IMR-90 (cell line): ENCODE results near the gene RNF144A. TPM values are rescaled to one million over a fixed set of nuclear protein-coding genes. Genes with fewer than 3 reads are reported as not detected.

Experiments used
- ATAC-seq: fragments of 200-7000 bp; cut with Tn5 transposase; 2 replicates; pipeline ENCODE4 v1.9.1; 2020; ENCODE audit warnings: low read depth, mild to moderate bottlenecking, moderate library complexity
- BruUV-seq: library from RNA; stranded (reverse); fragments of 400-500 nt; replicated peaks from 2 replicates; lab custom pipeline; 2021; lab: Mats Ljungman, UMichigan
- CTCF ChIA-PET: fragments of 300-600 bp; formaldehyde crosslinking; extraction: SDS; loops from one replicate; lab custom pipeline; 2021; ENCODE audit warnings: antibody characterized with exemption; lab: Yijun Ruan, JAX
- POLR2A ChIA-PET: fragments of 300-600 bp; sonication (Branson Sonifier 250); formaldehyde crosslinking; loops from one replicate; lab custom pipeline; 2022; ENCODE audit warnings: antibody characterized with exemption; ENCODE audit not compliant: unreplicated experiment; lab: Charles Lee
- DNase-seq: peaks from one replicate; pipeline ENCODE4 v3.0.0; 2013
- H2AFZ ChIP-seq: replicated peaks from 2 replicates; pipeline ENCODE3; 2013; ENCODE audit warnings: low read length, mild to moderate bottlenecking; ENCODE audit not compliant: poor library complexity
- H2AK5ac ChIP-seq: 2 replicates; pipeline ENCODE4 v1.6.1; 2013; ENCODE audit warnings: low read depth, low read length, inconsistent platforms
- H2AK9ac ChIP-seq: replicated peaks from 2 replicates; pipeline ENCODE3; 2013; ENCODE audit warnings: mild to moderate bottlenecking, low read depth, low read length, moderate library complexity; ENCODE audit not compliant: poor library complexity
- H2BK120ac ChIP-seq: 2 replicates; pipeline ENCODE4 v1.6.1; 2013; ENCODE audit warnings: low read depth, low read length, inconsistent platforms
- H2BK15ac ChIP-seq: 3 replicates; pipeline ENCODE4 v1.6.1; 2013; ENCODE audit warnings: low read depth, low read length, inconsistent platforms
- H2BK20ac ChIP-seq: 2 replicates; pipeline ENCODE4 v1.6.1; 2013; ENCODE audit warnings: low read depth, mild to moderate bottlenecking, inconsistent platforms, low read length, moderate library complexity
- H2BK5ac ChIP-seq: 2 replicates; pipeline ENCODE4 v1.6.1; 2013; ENCODE audit warnings: mild to moderate bottlenecking, low read depth, low read length, inconsistent platforms; ENCODE audit not compliant: poor library complexity, severe bottlenecking
- H3K14ac ChIP-seq: replicated peaks from 2 replicates; pipeline ENCODE4 v1.6.1; 2013; ENCODE audit warnings: low read depth, low read length, inconsistent platforms
- H3K18ac ChIP-seq: 2 replicates; pipeline ENCODE4 v1.6.1; 2013; ENCODE audit warnings: low read depth, low read length, control low read depth
- H3K23ac ChIP-seq: 2 replicates; pipeline ENCODE4 v1.6.1; 2013; ENCODE audit warnings: low read depth, low read length, inconsistent platforms
- H3K27ac ChIP-seq: 2 replicates; pipeline ENCODE4 v1.5.1; 2013; ENCODE audit warnings: mild to moderate bottlenecking, control low read depth, low read length; ENCODE audit not compliant: insufficient read depth
- H3K27me3 ChIP-seq: 2 replicates; pipeline ENCODE4 v1.6.1; 2013; ENCODE audit warnings: low read length; ENCODE audit not compliant: control insufficient read depth, insufficient read depth
- H3K36me3 ChIP-seq: 2 replicates; pipeline ENCODE4 v1.6.1; 2013; ENCODE audit warnings: low read length, mixed read lengths; ENCODE audit not compliant: control insufficient read depth, insufficient read depth
- H3K4ac ChIP-seq: 2 replicates; pipeline ENCODE4 v1.6.1; 2013; ENCODE audit warnings: low read depth, low read length, inconsistent platforms
- H3K4me1 ChIP-seq: 2 replicates; pipeline ENCODE4 v1.6.1; 2013; ENCODE audit warnings: low read length, mixed read lengths; ENCODE audit not compliant: control insufficient read depth, insufficient read depth
- H3K4me2 ChIP-seq: 2 replicates; pipeline ENCODE4 v1.6.1; 2013; ENCODE audit warnings: low read depth, mild to moderate bottlenecking, control low read depth, low read length, moderate library complexity
- H3K4me3 ChIP-seq: 2 replicates; pipeline ENCODE4 v1.5.1; 2013; ENCODE audit warnings: low read depth, mild to moderate bottlenecking, control low read depth, low read length, moderate library complexity; ENCODE audit not compliant: insufficient read depth
- H3K56ac ChIP-seq: 2 replicates; pipeline ENCODE4 v1.6.1; 2013; ENCODE audit warnings: low read length, inconsistent platforms; ENCODE audit not compliant: insufficient read depth; ENCODE audit errors: extremely low read depth
- H3K79me1 ChIP-seq, 2 experiments: 2 replicates each; pipeline ENCODE4 v1.6.1; 2013; ENCODE audit warnings: low read length in 2 of 2, inconsistent platforms in 1 of 2, low read depth in 1 of 2
- H3K9ac ChIP-seq: 2 replicates; pipeline ENCODE4 v1.6.1; 2013; ENCODE audit warnings: low read depth, low read length, control low read depth
- H3K9me1 ChIP-seq: 2 replicates; pipeline ENCODE4 v1.6.1; 2013; ENCODE audit warnings: low read length, inconsistent platforms; ENCODE audit not compliant: insufficient read depth
- H3K9me3 ChIP-seq: 2 replicates; pipeline ENCODE4 v1.6.1; 2013; ENCODE audit warnings: low read length; ENCODE audit not compliant: control insufficient read depth, insufficient read depth
- H4K20me1 ChIP-seq: 2 replicates; pipeline ENCODE4 v1.6.1; 2013; ENCODE audit warnings: low read length, inconsistent platforms; ENCODE audit not compliant: insufficient read depth
- H4K5ac ChIP-seq: 2 replicates; pipeline ENCODE4 v1.6.1; 2013; ENCODE audit warnings: mild to moderate bottlenecking, low read depth, low read length, control low read depth
- H4K8ac ChIP-seq, 2 experiments: 2 replicates each; pipeline ENCODE4 v1.6.1; 2013; ENCODE audit warnings: low read depth in 2 of 2, low read length in 2 of 2, control low read depth in 1 of 2, inconsistent platforms in 1 of 2
- H4K91ac ChIP-seq: 2 replicates; pipeline ENCODE4 v1.6.1; 2013; ENCODE audit warnings: low read depth, low read length, inconsistent platforms; ENCODE audit not compliant: insufficient read depth
- BHLHE40 ChIP-seq: fragments of 150-350 bp; IDR thresholded peaks from 2 replicates; pipeline ENCODE4 v1.6.1; 2016; ENCODE audit warnings: mild to moderate bottlenecking, low read depth, low read length
- CEBPB ChIP-seq: IDR thresholded peaks from 2 replicates; pipeline ENCODE4 v1.6.1; 2012; ENCODE audit warnings: low read depth, low read length, improper control_type of control experiment
- CHD1 ChIP-seq: IDR thresholded peaks from 2 replicates; pipeline ENCODE4 v1.6.1; 2012; ENCODE audit warnings: low read depth, low read length, improper control_type of control experiment
- CTCF ChIP-seq: conservative IDR thresholded peaks from 2 replicates; pipeline ENCODE4 v1.5.1; 2012; ENCODE audit warnings: mild to moderate bottlenecking, low read depth, low read length, improper control_type of control experiment
- ELK1 ChIP-seq: fragments of 150-350 bp; IDR thresholded peaks from 2 replicates; pipeline ENCODE4 v1.6.1; 2016; ENCODE audit warnings: low read depth, mild to moderate bottlenecking, low read length, moderate library complexity, borderline replicate concordance
- FOS ChIP-seq: fragments of 150-350 bp; IDR thresholded peaks from 2 replicates; pipeline ENCODE4 v1.6.1; 2016; ENCODE audit warnings: low read depth, low read length
- MAFK ChIP-seq: IDR thresholded peaks from 2 replicates; pipeline ENCODE4 v1.6.1; 2012; ENCODE audit warnings: low read depth, low read length, improper control_type of control experiment
- MAZ ChIP-seq: IDR thresholded peaks from 2 replicates; pipeline ENCODE4 v1.6.1; 2012; ENCODE audit warnings: low read depth, mild to moderate bottlenecking, low read length, improper control_type of control experiment, moderate library complexity, borderline replicate concordance
- MXI1 ChIP-seq: IDR thresholded peaks from 2 replicates; pipeline ENCODE4 v1.6.1; 2012; ENCODE audit warnings: low read depth, mild to moderate bottlenecking, low read length, moderate library complexity, borderline replicate concordance
- NFE2L2 ChIP-seq: fragments of 150-350 bp; IDR thresholded peaks from 2 replicates; pipeline ENCODE4 v1.6.1; 2016; ENCODE audit warnings: low read depth, mild to moderate bottlenecking, low read length
- POLR2A ChIP-seq: IDR thresholded peaks from 2 replicates; pipeline ENCODE4 v1.6.1; 2012; ENCODE audit warnings: mild to moderate bottlenecking, low read depth, low read length
- RAD21 ChIP-seq: IDR thresholded peaks from 2 replicates; pipeline ENCODE4 v1.6.1; 2012; ENCODE audit warnings: low read length, improper control_type of control experiment
- RCOR1 ChIP-seq: IDR thresholded peaks from 2 replicates; pipeline ENCODE4 v1.6.1; 2012; ENCODE audit warnings: mild to moderate bottlenecking, low read length, improper control_type of control experiment; ENCODE audit not compliant: insufficient replicate concordance
- RFX5 ChIP-seq: IDR thresholded peaks from 2 replicates; pipeline ENCODE4 v1.8.0; 2012; ENCODE audit warnings: low read depth, mild to moderate bottlenecking, low read length, moderate library complexity
- SMC3 ChIP-seq: fragments of 150-350 bp; IDR thresholded peaks from 2 replicates; pipeline ENCODE4 v1.6.1; 2016; ENCODE audit warnings: low read depth, mild to moderate bottlenecking, antibody characterized with exemption, low read length, moderate library complexity
- WGBS, 2 experiments: methylation state at CpG; one replicate each; pipeline versions ENCODE4 v1.1.5 to v1.1.7; 2013; ENCODE audit warnings: missing lambda C conversion rate in 2 of 2; ENCODE audit not compliant: insufficient read length in 1 of 2; ENCODE audit errors: extremely low coverage in 2 of 2; 5-methylcytosine and 5-hydroxymethylcytosine counted together
- dilution Hi-C: fragments of 300-500 bp; cut with HindIII; formaldehyde crosslinking; loops from one replicate; pipeline ENCODE4 v1.14.3; 2018; ENCODE audit warnings: low sequenced_read_pairs; ENCODE audit not compliant: unreplicated experiment
- in situ Hi-C: fragments of 300-500 bp; cut with MboI; formaldehyde crosslinking; loops from 3 replicates; pipeline ENCODE4 v1.14.3; 2019; ENCODE audit warnings: low sequenced_read_pairs, inconsistent platforms, mixed read lengths
- intact Hi-C: fragments of 100-400 bp; cut with micrococcal nuclease; formaldehyde crosslinking; loops from 2 replicates; pipeline ENCODE4 v1.10.0; 2022
- polyA plus RNA-seq, 3 experiments: library from polyadenylated mRNA; depleted of rRNA; stranded (reverse); fragments of >200 nt; gene quantifications; 2 replicates each; pipeline ENCODE4 v1.2.3, GENCODE V29; 2012; ENCODE audit warnings: low replicate concordance in 1 of 3
- total RNA-seq: library from RNA; depleted of rRNA; stranded (reverse); fragments of >200 nt; gene quantifications from 2 replicates; pipeline ENCODE4 v1.2.3, GENCODE V29; 2012
- TF ChIP-seq, protein P1 (sequence below): fragments of 150-350 bp; IDR thresholded peaks from 2 replicates; pipeline ENCODE4 v1.6.1; 2017; ENCODE audit warnings: mild to moderate bottlenecking, antibody characterized with exemption, low read length, low read depth

The RNF144A gene
- total and polyA plus RNA-seq, 2 of the 4 experiments (the other 2 are of a cell fraction), result 0.18 to 0.26 TPM

GRCh38 chr2:6880200-6880733, 36.9 kb upstream of the RNF144A start:
- Histone ChIP-seq H2BK120ac (no peak overlapping the region), H3K4me1 (no peaks in the 10 kb centered on the region), H4K8ac (no peak overlapping the region), H3K4me2 (no peak overlapping the region), H3K9ac (no peak overlapping the region), H2AK9ac (no peak overlapping the region), H4K91ac (no peak overlapping the region), H3K14ac (no peak overlapping the region), H3K9me1 (no peaks in the 10 kb centered on the region), H3K18ac (no peak overlapping the region), H2BK5ac (no peak overlapping the region), H2BK15ac (no peak overlapping the region), H3K9me3 (no peaks in the 10 kb centered on the region), H4K5ac (no peak overlapping the region), H3K27ac (no peak overlapping the region), H2BK20ac (no peak overlapping the region), H3K56ac (no peak overlapping the region), H3K36me3 (no peaks in the 10 kb centered on the region), H3K27me3 (no peaks in the 10 kb centered on the region), H2AK5ac (no peak overlapping the region), H3K23ac (no peak overlapping the region), H2AFZ (no peak overlapping the region), H3K4ac (no peak overlapping the region), H4K20me1 (no peaks in the 10 kb centered on the region), H3K4me3 (no peak overlapping the region), H3K79me1 (no peaks in the 10 kb centered on the region)
- in situ Hi-C loops (no loop called here), dilution Hi-C loops (no loop called here), intact Hi-C loops (no loop called here)
- ATAC-seq (no peak), DNase-seq (no peak)
- POLR2A ChIA-PET, result interaction anchor here (0.6 kb wide), 1 partner anchor 36 kb away, joined by 4 read pairs; no protein-coding TSS in a partner anchor
- CTCF ChIA-PET, result no interaction called here
- no CpG with 5 or more reads among the region's 2 CpGs for WGBS, 2 experiments
- no TSS peak for BruUV-seq
- TF ChIP-seq MXI1 (no peak), BHLHE40 (no peak), POLR2A (no peak), CTCF (no peak), MAZ (no peak), RAD21 (no peak), FOS (no peak), MAFK (no peak), RCOR1 (no peak), CHD1 (no peak), RFX5 (no peak), NFE2L2 (no peak), CEBPB (no peak), ELK1 (no peak), SMC3 (no peak)
- TF ChIP-seq, protein P1, sequence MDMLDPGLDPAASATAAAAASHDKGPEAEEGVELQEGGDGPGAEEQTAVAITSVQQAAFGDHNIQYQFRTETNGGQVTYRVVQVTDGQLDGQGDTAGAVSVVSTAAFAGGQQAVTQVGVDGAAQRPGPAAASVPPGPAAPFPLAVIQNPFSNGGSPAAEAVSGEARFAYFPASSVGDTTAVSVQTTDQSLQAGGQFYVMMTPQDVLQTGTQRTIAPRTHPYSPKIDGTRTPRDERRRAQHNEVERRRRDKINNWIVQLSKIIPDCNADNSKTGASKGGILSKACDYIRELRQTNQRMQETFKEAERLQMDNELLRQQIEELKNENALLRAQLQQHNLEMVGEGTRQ, result no peak
